Urinary bladder (tissue), 4 donors: Measurements from ENCODE around the gene ZCWPW1. TPM values are rescaled to one million over a fixed set of nuclear protein-coding genes. Genes with fewer than 3 reads are reported as not detected.

Experiments
- DNase-seq: peaks from one replicate; pipeline ENCODE4 v3.0.0-alpha.2; 2015; ENCODE audit errors: extremely low spot score
- H3K27ac ChIP-seq: one replicate; pipeline ENCODE4 v1.5.1; 2013; ENCODE audit warnings: low read depth, mild to moderate bottlenecking, moderate library complexity
- H3K36me3 ChIP-seq: one replicate; pipeline ENCODE4 v1.6.1; 2013; ENCODE audit warnings: mild to moderate bottlenecking, moderate library complexity; ENCODE audit not compliant: insufficient read depth
- H3K4me1 ChIP-seq: one replicate; pipeline ENCODE4 v1.6.1; 2013; ENCODE audit warnings: mild to moderate bottlenecking, moderate library complexity; ENCODE audit not compliant: insufficient read depth
- H3K4me3 ChIP-seq: one replicate; pipeline ENCODE4 v1.5.1; 2013; ENCODE audit warnings: low read depth, low read length
- WGBS: extraction: QIAGEN DNeasy Blood & Tissue Kit; methylation state at CpG from one replicate; pipeline ENCODE4 v1.1.7; 2013; 5-methylcytosine and 5-hydroxymethylcytosine counted together
- polyA plus RNA-seq: library from polyadenylated mRNA; stranded (reverse); fragments of 200-250 nt; gene quantifications from one replicate; pipeline ENCODE4 v1.2.3, GENCODE V29; 2013
- total RNA-seq: library from RNA; depleted of rRNA; stranded (reverse); fragments of >200 nt; gene quantifications from one replicate; pipeline ENCODE4 v1.2.3, GENCODE V29; 2014
- donor health status: healthy with polysubstance abuse.
- donor health status: healthy.

ZCWPW1 gene
- total and polyA plus RNA-seq, 2 donors, result 4.2 to 8.7 TPM

GRCh38 chr7:100432621-100433275 lies 4.2 kb upstream of the ZCWPW1 start:
- no peaks in the 10 kb centered on the region for H3K4me1 ChIP-seq
- no peak overlapping the region for H3K27ac ChIP-seq
- no peak overlapping the region for H3K4me3 ChIP-seq
- DNase-seq, result no peak
- 88% methylated on average over 21 of the region's 21 CpGs for WGBS
- no peaks in the 10 kb centered on the region for H3K36me3 ChIP-seq

- no peaks in the 10 kb centered on the region for H3K4me1 ChIP-seq
- no peaks in the 10 kb centered on the region for H3K36me3 ChIP-seq
- no peak overlapping the region for H3K27ac ChIP-seq
- WGBS, result 84% methylated on average over 4 of the region's 4 CpGs
- no peak for DNase-seq
- H3K4me3 ChIP-seq, result no peak overlapping the region
Observed at GRCh38 chr7:100432053-100432452, 3.5 kb upstream of the ZCWPW1 start.

- Histone ChIP-seq H3K4me3 (no peak overlapping the region), H3K4me1 (no peaks in the 10 kb centered on the region), H3K36me3 (no peaks in the 10 kb centered on the region), H3K27ac (no peak overlapping the region)
- 88% methylated on average over 23 of the region's 23 CpGs for WGBS
- no peak for DNase-seq
Observed at GRCh38 chr7:100431286-100431735, 2.8 kb upstream of the ZCWPW1 start.

- no peaks in the 10 kb centered on the region for H3K36me3 ChIP-seq
- DNase-seq, result no peak
- H3K4me3 ChIP-seq, result peak overlapping the region; percentile 79
- peak overlapping the region; percentile 99 for H3K27ac ChIP-seq
- no peaks in the 10 kb centered on the region for H3K4me1 ChIP-seq
- 19% methylated on average over 31 of the region's 31 CpGs for WGBS
Observed at GRCh38 chr7:100430493-100431285, 2.2 kb upstream of the ZCWPW1 start.

- H3K4me3 ChIP-seq, result peak within 1 kb of the TSS; percentile 79
- peak within 1 kb of the TSS; percentile 99 for H3K27ac ChIP-seq
- no peaks in the 10 kb centered on the region for H3K36me3 ChIP-seq
- no peaks in the 10 kb centered on the region for H3K4me1 ChIP-seq
- peak; percentile 94 for DNase-seq
- under 1% methylated on average over 95 of the region's 95 CpGs for WGBS
Observed at GRCh38 chr7:100429637-100430492, 1.4 kb upstream of the ZCWPW1 start, which contains the start of gene MEPCE. Gene MEPCE, plus strand, starts transcription at chr7:100429831. Its CDS starts 188 bp downstream, at chr7:100430019.

- WGBS, result under 1% methylated on average over 40 of the region's 40 CpGs
- peak; percentile 99 for DNase-seq
- H3K4me3 ChIP-seq, result peak overlapping the region; percentile 79
- no peaks in the 10 kb centered on the region for H3K36me3 ChIP-seq
- H3K27ac ChIP-seq, result peak overlapping the region; percentile 99
- H3K4me1 ChIP-seq, result no peaks in the 10 kb centered on the region
Observed at GRCh38 chr7:100428967-100429636, 599 bp upstream of the ZCWPW1 start.

GRCh38 chr7:100427762-100428198 lies 723 bp downstream of the ZCWPW1 start:
- no peak for DNase-seq
- WGBS, result 46% methylated on average over 16 of the region's 16 CpGs
- no peaks in the 10 kb centered on the region for H3K36me3 ChIP-seq
- H3K4me1 ChIP-seq, result no peaks in the 10 kb centered on the region
- no peak overlapping the region for H3K27ac ChIP-seq
- no peak overlapping the region for H3K4me3 ChIP-seq

- H3K4me1 ChIP-seq, result no peaks in the 10 kb centered on the region
- no peak overlapping the region for H3K4me3 ChIP-seq
- H3K36me3 ChIP-seq, result no peaks in the 10 kb centered on the region
- no peak overlapping the region for H3K27ac ChIP-seq
- DNase-seq, result no peak
Observed at GRCh38 chr7:100426516-100426915, 2.0 kb downstream of the ZCWPW1 start.

GRCh38 chr7:100425347-100425746 lies 3.2 kb downstream of the ZCWPW1 start:
- Histone ChIP-seq H3K4me3 (no peak overlapping the region), H3K4me1 (no peaks in the 10 kb centered on the region), H3K27ac (no peak overlapping the region), H3K36me3 (no peaks in the 10 kb centered on the region)
- no peak for DNase-seq
- WGBS, result 19% methylated on average over 1 of the region's 1 CpG

- Histone ChIP-seq H3K4me3 (no peak overlapping the region), H3K36me3 (no peaks in the 10 kb centered on the region), H3K4me1 (no peaks in the 10 kb centered on the region), H3K27ac (no peak overlapping the region)
- 78% methylated on average over 6 of the region's 6 CpGs for WGBS
- DNase-seq, result no peak
Observed at GRCh38 chr7:100423315-100423714, 5.2 kb downstream of the ZCWPW1 start.

GRCh38 chr7:100419660-100420226 lies 8.8 kb downstream of the ZCWPW1 start:
- Histone ChIP-seq H3K36me3 (no peaks in the 10 kb centered on the region), H3K4me3 (no peak overlapping the region), H3K4me1 (no peaks in the 10 kb centered on the region), H3K27ac (no peak overlapping the region)
- DNase-seq, result no peak
- 56% methylated on average over 1 of the region's 1 CpG for WGBS

- WGBS, result 73% methylated on average over 1 of the region's 1 CpG
- H3K36me3 ChIP-seq, result no peaks in the 10 kb centered on the region
- no peaks in the 10 kb centered on the region for H3K4me1 ChIP-seq
- no peak overlapping the region for H3K4me3 ChIP-seq
- DNase-seq, result no peak
- no peak overlapping the region for H3K27ac ChIP-seq
Observed at GRCh38 chr7:100418930-100419659, 9.4 kb downstream of the ZCWPW1 start.
